Right atrium auricular region (tissue), 2 donors: ENCODE results near the gene MMD. TPM values are rescaled to one million over a fixed set of nuclear protein-coding genes. Genes with fewer than 3 reads are reported as not detected.

Experiments used
- DNase-seq: peaks from one replicate; pipeline ENCODE4 v3.0.0-alpha.2; 2019; ENCODE audit warnings: low spot score
- H3K27ac ChIP-seq, 2 donors: fragments of 200-600 bp; sonication (generic); 1 replicate in 1 of 2; 2 replicates in 1 of 2; pipeline ENCODE4 v1.5.1; 2016 to 2019
- H3K27me3 ChIP-seq, 2 donors: fragments of 200-600 bp; sonication (generic); one replicate each; pipeline versions ENCODE4 v1.5.1 to v1.6.0; 2017 to 2019
- H3K36me3 ChIP-seq: fragments of 200-600 bp; sonication (generic); one replicate; pipeline ENCODE4 v1.5.1; 2016
- H3K4me1 ChIP-seq, 2 donors: fragments of 200-600 bp; sonication (generic); one replicate each; pipeline versions ENCODE4 v1.5.1 to v1.6.0; 2017 to 2019
- H3K4me3 ChIP-seq, 2 donors: fragments of 200-600 bp; sonication (generic); 1 replicate in 1 of 2; 2 replicates in 1 of 2; pipeline ENCODE4 v1.5.1; 2017 to 2019; ENCODE audit warnings: mild to moderate bottlenecking in 1 of 2, moderate library complexity in 1 of 2
- H3K9me3 ChIP-seq, 2 donors: fragments of 200-600 bp; sonication (generic); one replicate each; pipeline ENCODE4 v1.5.1; 2019
- total RNA-seq, 2 donors: library from RNA; depleted of rRNA; stranded (reverse); fragments of >200 nt; gene quantifications; one replicate each; pipeline ENCODE4 v1.1.0, GENCODE V29; 2016
- TF ChIP-seq, protein P1 (sequence below), 2 donors: fragments of 200-600 bp; sonication (generic); IDR thresholded peaks; one replicate each; pipeline ENCODE4 v1.5.1; 2019; ENCODE audit warnings: antibody characterized with exemption in 2 of 2

MMD gene
- total RNA-seq, 2 donors from 2014 or later, result 12.5 to 17.5 TPM

GRCh38 chr17:55452139-55452790 is 30.6 kb upstream of the MMD start:
- Histone ChIP-seq H3K27ac (no peak overlapping the region), H3K36me3 (no peaks in the 10 kb centered on the region), H3K4me1 (no peaks in the 10 kb centered on the region), H3K4me3 (no peak overlapping the region), H3K9me3 (no peaks in the 10 kb centered on the region), H3K27me3 (no peaks in the 10 kb centered on the region)
- TF ChIP-seq, protein P1, sequence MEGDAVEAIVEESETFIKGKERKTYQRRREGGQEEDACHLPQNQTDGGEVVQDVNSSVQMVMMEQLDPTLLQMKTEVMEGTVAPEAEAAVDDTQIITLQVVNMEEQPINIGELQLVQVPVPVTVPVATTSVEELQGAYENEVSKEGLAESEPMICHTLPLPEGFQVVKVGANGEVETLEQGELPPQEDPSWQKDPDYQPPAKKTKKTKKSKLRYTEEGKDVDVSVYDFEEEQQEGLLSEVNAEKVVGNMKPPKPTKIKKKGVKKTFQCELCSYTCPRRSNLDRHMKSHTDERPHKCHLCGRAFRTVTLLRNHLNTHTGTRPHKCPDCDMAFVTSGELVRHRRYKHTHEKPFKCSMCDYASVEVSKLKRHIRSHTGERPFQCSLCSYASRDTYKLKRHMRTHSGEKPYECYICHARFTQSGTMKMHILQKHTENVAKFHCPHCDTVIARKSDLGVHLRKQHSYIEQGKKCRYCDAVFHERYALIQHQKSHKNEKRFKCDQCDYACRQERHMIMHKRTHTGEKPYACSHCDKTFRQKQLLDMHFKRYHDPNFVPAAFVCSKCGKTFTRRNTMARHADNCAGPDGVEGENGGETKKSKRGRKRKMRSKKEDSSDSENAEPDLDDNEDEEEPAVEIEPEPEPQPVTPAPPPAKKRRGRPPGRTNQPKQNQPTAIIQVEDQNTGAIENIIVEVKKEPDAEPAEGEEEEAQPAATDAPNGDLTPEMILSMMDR (IDR thresholded peaks at IDR 0.05), result no peak
- DNase-seq, result no peak

DNA sequence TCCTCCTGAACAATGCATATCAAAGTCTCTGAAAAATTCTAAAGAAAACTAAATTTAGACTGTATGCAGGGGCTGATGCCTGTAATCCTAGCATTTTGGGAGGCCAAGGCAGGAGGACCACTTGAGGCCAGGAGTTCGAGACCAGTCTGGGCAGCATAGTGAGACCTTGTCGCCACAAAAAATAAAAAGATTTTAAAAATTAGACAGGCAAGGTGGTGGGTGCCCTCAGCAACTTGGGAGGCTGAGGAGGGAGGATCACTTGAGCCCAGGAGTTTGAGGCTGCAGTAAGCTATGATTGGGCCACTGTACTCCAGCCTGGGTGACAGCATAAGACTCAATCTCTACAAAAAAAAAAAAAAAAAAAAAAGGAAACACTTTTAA is 30.1 kb upstream of the MMD start:
- Histone ChIP-seq H3K4me1 (no peaks in the 10 kb centered on the region), H3K9me3 (no peaks in the 10 kb centered on the region), H3K27ac (no peak overlapping the region), H3K36me3 (no peaks in the 10 kb centered on the region), H3K27me3 (no peaks in the 10 kb centered on the region), H3K4me3 (no peak overlapping the region)
- no peak for DNase-seq
- TF ChIP-seq, protein P1 (IDR thresholded peaks at IDR 0.05), result no peak

- TF ChIP-seq, protein P1 (IDR thresholded peaks at IDR 0.05), result no peak
- Histone ChIP-seq H3K27ac (no peak overlapping the region), H3K27me3 (no peaks in the 10 kb centered on the region), H3K4me1 (no peaks in the 10 kb centered on the region), H3K36me3 (no peaks in the 10 kb centered on the region), H3K9me3 (no peaks in the 10 kb centered on the region), H3K4me3 (no peak overlapping the region)
- no peak for DNase-seq
These were observed 29.6 kb upstream of the MMD start for GRCh38 chr17:55451203-55451641.

DNA sequence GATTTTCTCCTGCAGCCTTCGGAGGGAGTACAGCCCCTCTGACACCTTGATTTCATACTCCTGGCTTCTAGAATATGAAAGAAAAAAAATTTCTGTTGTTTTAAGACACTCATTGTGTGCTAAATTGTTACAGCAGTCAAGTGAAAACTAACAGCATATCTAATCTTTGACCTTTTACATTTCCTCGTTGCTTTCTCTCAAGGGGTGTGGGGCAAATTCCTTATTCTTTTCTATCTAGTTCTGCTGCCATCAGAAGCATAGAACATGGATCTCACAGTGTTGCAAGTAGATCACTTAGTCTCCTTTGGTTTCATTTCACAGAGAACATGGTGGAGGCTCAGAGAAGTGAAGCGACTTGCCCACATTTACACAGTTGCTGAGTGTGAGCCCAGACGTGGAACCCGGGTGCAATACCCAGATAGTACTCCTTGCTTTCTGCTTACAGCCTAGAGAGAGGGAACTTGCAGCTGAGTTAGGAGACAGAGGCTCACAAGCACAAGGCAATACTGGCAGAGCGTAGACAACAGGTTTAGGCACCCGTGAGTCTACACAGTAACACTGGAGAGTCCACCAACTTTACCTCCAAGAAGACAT is 28.7 kb upstream of the MMD start:
- Histone ChIP-seq H3K9me3 (no peaks in the 10 kb centered on the region), H3K27ac (no peak overlapping the region), H3K4me1 (no peaks in the 10 kb centered on the region), H3K36me3 (no peaks in the 10 kb centered on the region), H3K4me3 (no peak overlapping the region), H3K27me3 (no peaks in the 10 kb centered on the region)
- TF ChIP-seq, protein P1 (IDR thresholded peaks at IDR 0.05), result no peak
- DNase-seq, result no peak

- Histone ChIP-seq H3K27me3 (no peaks in the 10 kb centered on the region), H3K4me1 (no peaks in the 10 kb centered on the region), H3K27ac (no peak overlapping the region), H3K36me3 (no peaks in the 10 kb centered on the region), H3K9me3 (no peaks in the 10 kb centered on the region), H3K4me3 (no peak overlapping the region)
- TF ChIP-seq, protein P1 (IDR thresholded peaks at IDR 0.05), result no peak
- no peak for DNase-seq
These were observed 27.0 kb upstream of the MMD start for GRCh38 chr17:55448681-55449080.
